Heart left ventricle (tissue), 16 donors: ENCODE data around the gene C16orf90. TPM values are rescaled to one million over a fixed set of nuclear protein-coding genes. Genes with fewer than 3 reads are reported as not detected.

Experiments used
- ATAC-seq, 4 donors: fragments of 200-7000 bp; cut with Tn5 transposase; one replicate each; pipeline ENCODE4 v1.9.1; 2020 to 2022; ENCODE audit warnings: moderate library complexity in 4 of 4, mild to moderate bottlenecking in 3 of 4, moderate number of reproducible peaks in 1 of 4
- DNase-seq, 5 donors: peaks; one replicate each; pipeline ENCODE4 v3.0.0-alpha.2; 2020
- H3K27ac ChIP-seq, 12 donors: fragments of 200-600 bp; sonication (generic) in 4 of 12; one replicate each; pipeline versions ENCODE4 v1.5.0 to v1.8.0; 2016 to 2022; ENCODE audit warnings: mild to moderate bottlenecking in 2 of 12
- H3K27me3 ChIP-seq, 9 donors: fragments of 200-600 bp; sonication (generic) in 2 of 9; one replicate each; pipeline versions ENCODE4 v1.5.1 to v1.8.0; 2016 to 2022; ENCODE audit warnings: mild to moderate bottlenecking in 3 of 9
- H3K36me3 ChIP-seq, 9 donors: fragments of 200-600 bp; sonication (generic) in 2 of 9; one replicate each; pipeline versions ENCODE4 v1.5.0 to v1.8.0; 2018 to 2022; ENCODE audit warnings: mild to moderate bottlenecking in 2 of 9
- H3K4me1 ChIP-seq, 12 donors: fragments of 200-600 bp; sonication (generic) in 4 of 12; one replicate each; pipeline versions ENCODE4 v1.5.0 to v1.8.0; 2016 to 2022; ENCODE audit warnings: mild to moderate bottlenecking in 3 of 12
- H3K4me3 ChIP-seq, 12 donors: fragments of 200-600 bp; sonication (generic) in 4 of 12; one replicate each; pipeline versions ENCODE4 v1.5.0 to v1.8.0; 2017 to 2022; ENCODE audit warnings: mild to moderate bottlenecking in 9 of 12, moderate library complexity in 4 of 12
- H3K9me3 ChIP-seq, 12 donors: fragments of 200-600 bp; sonication (generic) in 4 of 12; one replicate each; pipeline versions ENCODE4 v1.5.0 to v1.8.0; 2016 to 2022; ENCODE audit warnings: mild to moderate bottlenecking in 1 of 12
- CTCF ChIP-seq, 12 donors: fragments of 200-600 bp; sonication (generic) in 4 of 12; IDR thresholded peaks; one replicate each; pipeline versions ENCODE4 v1.5.0 to v1.8.0; 2018 to 2022; ENCODE audit warnings: antibody characterized with exemption in 12 of 12, mild to moderate bottlenecking in 5 of 12
- POLR2A ChIP-seq, 2 donors: fragments of 450-650 bp; IDR thresholded peaks; one replicate each; pipeline ENCODE4 v1.6.1; 2017; ENCODE audit warnings: antibody characterized with exemption in 2 of 2, mild to moderate bottlenecking in 2 of 2, moderate library complexity in 2 of 2
- WGBS, 4 donors: extraction: QIAGEN DNeasy Blood & Tissue Kit in 2 of 4; methylation state at CpG; one replicate each; pipeline versions ENCODE4 v1.1.5 to v1.1.7; 2013 to 2018; 5-methylcytosine and 5-hydroxymethylcytosine counted together
- intact Hi-C, 10 donors: fragments of 100-400 bp; cut with DNase I; formaldehyde crosslinking; loops; one replicate each; pipeline versions ENCODE4 v1.11.1 to v1.14.2; 2022
- long read RNA-seq, 3 donors: library from polyadenylated mRNA; unstranded; transcript quantifications; one replicate each; pipeline ENCODE4 v2.0.0, GENCODE V29; 2020 to 2021
- polyA plus RNA-seq, 2 donors: library from polyadenylated mRNA; stranded (reverse); fragments of 200-250 nt; gene quantifications; one replicate each; pipeline ENCODE4 v1.2.3, GENCODE V29; 2013
- total RNA-seq, 9 donors: library from RNA; depleted of rRNA in 2 of 9; stranded (reverse); fragments of >200 nt in 2 of 9; fragmentation: NEBNext Ultra II Directional in 3 of 9; extraction: Animal tissue kit (Norgen Biotek cat#: 25700) in 3 of 9; gene quantifications; one replicate each; pipeline versions ENCODE4 v1.1.0 to v1.2.4, GENCODE V29; 2016 to 2023
- donor health status: ischemic (EF 13 %, LVEDD 7.1; RV severe dilation, severe dysfunction).
- donor health status: healthy with polysubstance abuse.
- donor health status: DM: no; HTN: yes; CAD: no.
- donor health status: DM: no; HTN: no; CAD: no.
- donor health status: ischemic (EF 25% LVEDD 6.9; RV normal size, moderate dysfunction).
- donor health status: ischemic (EF 25% LVEDD 5.7; RV mildly dilated, moderate dysfunction).
- donor health status: healthy.
- donor health status: DM: yes; HTN: yes; CAD: no.
- donor health status: ischemic (EF 35%, LVEDD 5.7; RV mildly dilated, moderate dysfunction).
- donor health status: nonischemic (EF 11% LVEDD 7.7; RV severe dilation, severe dysfunction).
- donor health status: DM: yes; HTN: yes; CAD: no.
- donor health status: PGD.
- donor health status: ischemic (EF 29% LVEDD 5.4; RV normal size, mild dysfunction).
- donor health status: nonischemic (EF 23%, LVEDD 6.1; RV moderate dilation, normal function).

Gene C16orf90
- not detected for total RNA-seq
- not detected for polyA plus RNA-seq
- long read RNA-seq, donor 1, result 0 reads
- long read RNA-seq, donor 2, result 0 reads
- long read RNA-seq, donor 3, result 0 reads

GRCh38 chr16:3495176-3495575 lies at the start of gene C16orf90:
Gene C16orf90, minus strand, starts transcription at chr16:3495489. Its CDS starts 68 bp downstream, at chr16:3495421.
- no peaks in the 10 kb centered on the region for H3K36me3 ChIP-seq

GRCh38 chr16:3542601-3543373 lies 47.5 kb upstream of the C16orf90 start:
- Histone ChIP-seq H3K4me3 (no peak overlapping the region), H3K27ac (no peak overlapping the region), H3K36me3 (peaks cover 0 to 43% (median 24%) of the 10 kb centered on the region in 9 donors), H3K4me1 (peaks cover 0 to 11% (median 0%) of the 10 kb centered on the region in 12 donors), H3K9me3 (no peaks in the 10 kb centered on the region), H3K27me3 (no peaks in the 10 kb centered on the region)
- TF ChIP-seq CTCF (IDR thresholded peaks at IDR 0.05) (no peak), POLR2A (IDR thresholded peaks at IDR 0.05) (no peak)
- ATAC-seq (no peak), DNase-seq (no peak)
- intact Hi-C loops, result no loop called here
- WGBS, 4 donors, result 78 to 85% (median 81%) methylated on average over 6 of the region's 6 CpGs

More at GRCh38 chr16:3495176-3495575, at the start of gene C16orf90:
- TF ChIP-seq CTCF (IDR thresholded peaks at IDR 0.05) (no peak), POLR2A (IDR thresholded peaks at IDR 0.05) (no peak)
- DNase-seq (no peak), ATAC-seq (no peak)
- Histone ChIP-seq H3K4me1 (peaks cover 0 to 8% (median 3%) of the 10 kb centered on the region in 12 donors), H3K27ac (no peak within 1 kb of the TSS), H3K4me3 (no peak within 1 kb of the TSS), H3K9me3 (no peaks in the 10 kb centered on the region), H3K27me3 (no peaks in the 10 kb centered on the region)
- 84 to 91% (median 88%) methylated on average over 3 of the region's 3 CpGs for WGBS, 4 donors
- intact Hi-C loops, result loop anchor here in 4 of 10 donors (5.0 to 10.0 kb wide), 4 partner anchors 93 to 230 kb away; partner anchors contain the start of genes ZNF174 (in 1 of the 4) and ZSCAN32 (in 1 of the 4)

GRCh38 chr16:3541527-3542155 lies 46.4 kb upstream of the C16orf90 start:
- Histone ChIP-seq H3K27me3 (no peaks in the 10 kb centered on the region), H3K27ac (no peak overlapping the region), H3K4me1 (peaks cover 0 to 7% (median 0%) of the 10 kb centered on the region in 12 donors), H3K36me3 (peaks cover 0 to 43% (median 27%) of the 10 kb centered on the region in 9 donors), H3K9me3 (no peaks in the 10 kb centered on the region), H3K4me3 (no peak overlapping the region)
- DNase-seq, result no peak
- intact Hi-C loops, result no loop called here
- 80 to 90% (median 85%) methylated on average over 7 to 13 of the region's 13 CpGs for WGBS, 4 donors
- TF ChIP-seq POLR2A (IDR thresholded peaks at IDR 0.05), result no peak
- TF ChIP-seq CTCF (IDR thresholded peaks at IDR 0.05), result no peak
- no peak for ATAC-seq

- H3K4me1 ChIP-seq, result peaks cover 0 to 9% (median 1%) of the 10 kb centered on the region in 12 donors
- intact Hi-C loops, result loop anchor here in 1 of 10 donors (10.0 kb wide), 1 partner anchor 337 kb away; no protein-coding TSS in a partner anchor
- no peak for DNase-seq
- no peak overlapping the region for H3K4me3 ChIP-seq
- no peak overlapping the region for H3K27ac ChIP-seq
- 76 to 80% (median 78%) methylated on average over 4 of the region's 4 CpGs for WGBS, 4 donors
- no peak for ATAC-seq
- TF ChIP-seq CTCF (IDR thresholded peaks at IDR 0.05) (no peak), POLR2A (IDR thresholded peaks at IDR 0.05) (no peak)
- peaks cover 0 to 70% (median 52%) of the 10 kb centered on the region in 9 donors for H3K36me3 ChIP-seq
- no peaks in the 10 kb centered on the region for H3K9me3 ChIP-seq
- H3K27me3 ChIP-seq, result no peaks in the 10 kb centered on the region
Observed at GRCh38 chr16:3538222-3538621, 42.9 kb upstream of the C16orf90 start.
